Keratinocyte (primary cell): Measurements from ENCODE around the gene NCF4. TPM values are rescaled to one million over a fixed set of nuclear protein-coding genes. Genes with fewer than 3 reads are reported as not detected.

Experiments
- DNase-seq: peaks from one replicate; pipeline ENCODE4 v3.0.0-alpha.2; 2011; ENCODE audit warnings: low read depth, missing footprints, low spot score
- FAIRE-seq: peaks from 2 replicates; lab custom pipeline; 2011; peaks lifted over from hg19 to GRCh38; lab: Jason Lieb, UNC
- H2AFZ ChIP-seq: 2 replicates; pipeline ENCODE4 v1.6.0; 2012; ENCODE audit warnings: low read length, control low read depth, inconsistent platforms; ENCODE audit not compliant: control insufficient read depth
- H3K27ac ChIP-seq: 2 replicates; pipeline ENCODE4 v1.5.1; 2011; ENCODE audit warnings: low read length; ENCODE audit not compliant: control insufficient read depth, insufficient read depth
- H3K27me3 ChIP-seq: 3 replicates; pipeline ENCODE4 v1.6.0; 2011; ENCODE audit warnings: low read length; ENCODE audit not compliant: control insufficient read depth, insufficient read depth; ENCODE audit errors: extremely low read depth
- H3K36me3 ChIP-seq, 2 experiments: 2 replicates in 1 of 2; 3 replicates in 1 of 2; pipeline ENCODE4 v1.5.1; 2011; ENCODE audit warnings: low read length in 2 of 2, mild to moderate bottlenecking in 1 of 2; ENCODE audit not compliant: control insufficient read depth in 2 of 2, insufficient read depth in 2 of 2; ENCODE audit errors: extremely low read depth in 1 of 2
- H3K4me1 ChIP-seq: 3 replicates; pipeline ENCODE4 v1.5.1; 2011; ENCODE audit warnings: low read length; ENCODE audit not compliant: control insufficient read depth, insufficient read depth; ENCODE audit errors: extremely low read depth
- H3K4me2 ChIP-seq: 3 replicates; pipeline ENCODE4 v1.6.0; 2011; ENCODE audit warnings: low read depth, low read length; ENCODE audit not compliant: control insufficient read depth, insufficient read depth; ENCODE audit errors: extremely low read depth
- H3K4me3 ChIP-seq, 3 experiments: fragments of 200-600 bp in 1 of 3; sonication (generic) in 1 of 3; 2 replicates in 2 of 3; 3 replicates in 1 of 3; pipeline ENCODE4 v1.5.1; 2011 to 2016; ENCODE audit warnings: low read length in 3 of 3, mild to moderate bottlenecking in 3 of 3, control low read depth in 2 of 3, inconsistent platforms in 1 of 3, low read depth in 1 of 3, mixed read lengths in 1 of 3, mixed run types in 1 of 3, moderate library complexity in 1 of 3; ENCODE audit not compliant: control insufficient read depth in 2 of 3, insufficient read depth in 2 of 3; ENCODE audit errors: extremely low read depth in 1 of 3
- H3K79me2 ChIP-seq: 2 replicates; pipeline ENCODE4 v1.6.0; 2012; ENCODE audit warnings: low read length; ENCODE audit not compliant: control insufficient read depth, insufficient read depth
- H3K9ac ChIP-seq: 3 replicates; pipeline ENCODE4 v1.6.0; 2011; ENCODE audit warnings: low read length; ENCODE audit not compliant: control insufficient read depth, insufficient read depth; ENCODE audit errors: extremely low read depth
- H3K9me1 ChIP-seq: 3 replicates; pipeline ENCODE4 v1.6.0; 2011; ENCODE audit warnings: low read length; ENCODE audit not compliant: control insufficient read depth, insufficient read depth; ENCODE audit errors: extremely low read depth
- H3K9me3 ChIP-seq: 2 replicates; pipeline ENCODE4 v1.5.1; 2012; ENCODE audit warnings: low read depth, low read length; ENCODE audit not compliant: control insufficient read depth
- H4K20me1 ChIP-seq: 3 replicates; pipeline ENCODE4 v1.6.0; 2011; ENCODE audit warnings: low read length; ENCODE audit not compliant: control insufficient read depth, insufficient read depth; ENCODE audit errors: extremely low read depth
- EZH2 ChIP-seq: IDR thresholded peaks from one replicate; pipeline ENCODE4 v1.6.1; 2012; ENCODE audit warnings: inconsistent platforms, mild to moderate bottlenecking, low read length, moderate library complexity
- dilution Hi-C: fragments of 300-500 bp; cut with MboI; formaldehyde crosslinking; loops from one replicate; pipeline ENCODE4 v1.7.0; 2020; ENCODE audit warnings: low sequenced_read_pairs; ENCODE audit not compliant: extremely low pct_ligation_motif_present
- polyA plus RNA-seq, 5 experiments: library from polyadenylated mRNA; depleted of rRNA in 3 of 5; stranded (reverse) in 3 of 5; stranded (forward) in 1 of 5; unstranded in 1 of 5; fragments of >200 nt; gene quantifications; 1 replicate in 1 of 5; 2 replicates in 3 of 5; 3 replicates in 1 of 5; pipeline versions ENCODE4 v1.2.1 to v1.2.3, GENCODE V29; 2011 to 2012; ENCODE audit warnings: missing spikeins in 2 of 5, low read depth in 1 of 5, low replicate concordance in 1 of 5
- TF ChIP-seq, protein P1 (sequence below), 3 experiments: IDR thresholded peaks in 1 of 3; conservative IDR thresholded peaks in 1 of 3; optimal IDR thresholded peaks in 1 of 3; 2 replicates in 2 of 3; 3 replicates in 1 of 3; pipeline versions ENCODE3 to v1.5.1; 2011; ENCODE audit warnings: low read length in 3 of 3, mild to moderate bottlenecking in 3 of 3, moderate library complexity in 2 of 3, control low read depth in 1 of 3, inconsistent platforms in 1 of 3; ENCODE audit not compliant: insufficient read depth in 2 of 3; ENCODE audit errors: extremely low read depth in 1 of 3

NCF4 gene
- polyA plus RNA-seq, 1 donor (not counting 4 experiments of a cell fraction or from before 2014, with no cell fraction given): 0.42 TPM

DNA sequence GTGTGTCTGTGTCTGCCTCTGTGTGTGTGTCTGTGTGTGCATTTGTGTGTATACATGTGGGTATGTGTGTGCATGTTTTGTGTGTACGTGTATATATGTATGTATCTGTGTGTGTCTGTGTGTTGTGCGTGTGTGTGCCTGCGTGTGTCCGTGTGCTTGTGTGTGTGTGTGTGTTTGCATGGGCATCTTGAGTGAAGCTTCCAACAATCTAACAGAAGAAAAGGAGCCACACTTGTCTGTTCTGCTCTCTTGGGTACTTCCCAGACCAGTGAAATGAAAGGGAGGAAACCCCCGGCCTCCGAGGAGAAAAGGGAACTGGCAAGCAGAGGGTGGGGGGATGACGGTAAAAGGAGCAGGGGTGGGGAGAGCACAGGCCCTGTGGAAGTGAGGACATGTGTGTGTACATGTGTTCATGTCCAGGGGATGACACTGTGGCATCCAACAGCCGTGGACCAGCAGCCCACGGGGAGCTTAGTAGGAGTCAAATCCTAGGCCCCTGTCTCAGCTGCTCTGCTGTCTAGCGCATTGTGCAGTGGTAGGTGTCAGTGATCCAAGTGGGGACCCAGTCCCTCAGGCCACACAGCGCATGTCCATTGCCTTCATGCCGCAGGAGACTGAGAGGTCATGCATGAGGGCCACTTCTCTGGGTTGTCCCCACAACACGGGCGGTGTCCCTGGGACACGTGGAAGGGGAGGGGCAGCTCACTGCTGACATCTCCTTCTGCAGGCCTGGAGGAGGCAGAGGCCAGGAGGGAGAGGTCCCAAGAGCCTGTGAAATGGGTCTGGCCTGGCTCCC is 60.7 kb downstream of the NCF4 start:
- no peaks in the 10 kb centered on the region for H3K36me3 ChIP-seq
- FAIRE-seq (no peak), DNase-seq (no peak)
- H3K4me2 ChIP-seq: no peak overlapping the region
- H3K4me3 ChIP-seq: no peak overlapping the region
- dilution Hi-C loops: no loop called here
- H3K27ac ChIP-seq: no peak overlapping the region
- TF ChIP-seq, protein P1, sequence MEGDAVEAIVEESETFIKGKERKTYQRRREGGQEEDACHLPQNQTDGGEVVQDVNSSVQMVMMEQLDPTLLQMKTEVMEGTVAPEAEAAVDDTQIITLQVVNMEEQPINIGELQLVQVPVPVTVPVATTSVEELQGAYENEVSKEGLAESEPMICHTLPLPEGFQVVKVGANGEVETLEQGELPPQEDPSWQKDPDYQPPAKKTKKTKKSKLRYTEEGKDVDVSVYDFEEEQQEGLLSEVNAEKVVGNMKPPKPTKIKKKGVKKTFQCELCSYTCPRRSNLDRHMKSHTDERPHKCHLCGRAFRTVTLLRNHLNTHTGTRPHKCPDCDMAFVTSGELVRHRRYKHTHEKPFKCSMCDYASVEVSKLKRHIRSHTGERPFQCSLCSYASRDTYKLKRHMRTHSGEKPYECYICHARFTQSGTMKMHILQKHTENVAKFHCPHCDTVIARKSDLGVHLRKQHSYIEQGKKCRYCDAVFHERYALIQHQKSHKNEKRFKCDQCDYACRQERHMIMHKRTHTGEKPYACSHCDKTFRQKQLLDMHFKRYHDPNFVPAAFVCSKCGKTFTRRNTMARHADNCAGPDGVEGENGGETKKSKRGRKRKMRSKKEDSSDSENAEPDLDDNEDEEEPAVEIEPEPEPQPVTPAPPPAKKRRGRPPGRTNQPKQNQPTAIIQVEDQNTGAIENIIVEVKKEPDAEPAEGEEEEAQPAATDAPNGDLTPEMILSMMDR (optimal IDR thresholded peaks at IDR 0.05 in 1 of 3, IDR thresholded peaks at IDR 0.05 in 1 of 3, conservative IDR thresholded peaks at IDR 0.05 in 1 of 3; ENCODE audit: extremely low read depth in 1 of 3, insufficient read depth in 2 of 3, low read length in 3 of 3): no peak
- no peak for TF ChIP-seq EZH2
- no peak overlapping the region for H3K9ac ChIP-seq
- H3K27me3 ChIP-seq: peaks cover 19% of the 10 kb centered on the region
- H2AFZ ChIP-seq: no peak overlapping the region
- no peaks in the 10 kb centered on the region for H3K9me1 ChIP-seq
- no peaks in the 10 kb centered on the region for H3K79me2 ChIP-seq
- no peaks in the 10 kb centered on the region for H4K20me1 ChIP-seq
- no peaks in the 10 kb centered on the region for H3K4me1 ChIP-seq
- H3K9me3 ChIP-seq: no peaks in the 10 kb centered on the region

DNA sequence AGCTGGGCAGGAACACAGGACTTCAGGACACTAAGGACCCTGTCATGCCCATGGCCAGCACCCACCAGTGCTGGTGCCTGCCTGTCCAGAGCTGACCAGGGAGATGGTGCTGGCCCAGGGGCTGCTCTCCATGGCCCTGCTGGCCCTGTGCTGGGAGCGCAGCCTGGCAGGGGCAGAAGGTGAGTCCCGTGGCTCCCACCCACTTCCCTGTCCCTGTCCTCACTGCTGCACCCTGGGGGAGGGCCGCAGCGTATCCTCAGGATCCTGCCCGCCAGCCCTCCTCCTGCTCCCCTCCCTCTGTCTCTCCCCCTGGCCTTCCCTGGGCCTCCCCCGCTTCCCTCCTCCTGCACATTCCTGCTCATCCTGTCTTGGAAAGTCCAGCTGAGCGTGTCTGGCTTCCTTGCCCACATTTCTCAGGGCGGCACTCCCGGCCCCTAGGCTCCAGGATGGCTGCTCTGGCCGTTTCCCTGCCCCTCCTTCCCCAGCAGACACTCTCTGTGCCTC is 61.4 kb downstream of the NCF4 start:
- peaks cover 19% of the 10 kb centered on the region for H3K27me3 ChIP-seq
- no peak for FAIRE-seq
- H3K4me3 ChIP-seq: no peak overlapping the region
- TF ChIP-seq EZH2: no peak
- TF ChIP-seq, protein P1 (optimal IDR thresholded peaks at IDR 0.05 in 1 of 3, IDR thresholded peaks at IDR 0.05 in 1 of 3, conservative IDR thresholded peaks at IDR 0.05 in 1 of 3; ENCODE audit: extremely low read depth in 1 of 3, insufficient read depth in 2 of 3, low read length in 3 of 3): no peak
- no peaks in the 10 kb centered on the region for H3K9me3 ChIP-seq
- H4K20me1 ChIP-seq: no peaks in the 10 kb centered on the region
- H3K4me1 ChIP-seq: no peaks in the 10 kb centered on the region
- H3K9me1 ChIP-seq: no peaks in the 10 kb centered on the region
- no peak for DNase-seq
- no peak overlapping the region for H2AFZ ChIP-seq
- H3K79me2 ChIP-seq: no peaks in the 10 kb centered on the region
- dilution Hi-C loops: no loop called here
- no peaks in the 10 kb centered on the region for H3K36me3 ChIP-seq
- H3K9ac ChIP-seq: no peak overlapping the region
- H3K27ac ChIP-seq: no peak overlapping the region
- H3K4me2 ChIP-seq: no peak overlapping the region
